Stomach (tissue), 4 donors: ENCODE results near the gene LRP1.

Source experiments
- EP300 ChIP-seq: sonication (generic); formaldehyde crosslinking; IDR thresholded peaks from one replicate; pipeline ENCODE4 v1.6.1; 2017; ENCODE audit warnings: antibody characterized with exemption
- POLR2A ChIP-seq, 4 donors: fragments of 450-650 bp; IDR thresholded peaks; one replicate each; pipeline ENCODE4 v1.6.1; 2016; ENCODE audit warnings: antibody characterized with exemption in 4 of 4, control low read depth in 2 of 4, mild to moderate bottlenecking in 1 of 4, moderate library complexity in 1 of 4
- POLR2AphosphoS5 ChIP-seq, 3 donors: sonication (generic); formaldehyde crosslinking; IDR thresholded peaks; one replicate each; pipeline ENCODE4 v1.6.1; 2016; ENCODE audit warnings: antibody characterized with exemption in 3 of 3
- TF ChIP-seq, protein P1 (sequence below), 7 experiments: fragments of 450-650 bp in 4 of 7; fragments of 200-600 bp in 3 of 7; sonication (generic) in 3 of 7; IDR thresholded peaks; one replicate each; pipeline ENCODE4 v1.5.1; 2016 to 2019; ENCODE audit warnings: antibody characterized with exemption in 7 of 7, control low read depth in 2 of 7, mild to moderate bottlenecking in 1 of 7

DNA sequence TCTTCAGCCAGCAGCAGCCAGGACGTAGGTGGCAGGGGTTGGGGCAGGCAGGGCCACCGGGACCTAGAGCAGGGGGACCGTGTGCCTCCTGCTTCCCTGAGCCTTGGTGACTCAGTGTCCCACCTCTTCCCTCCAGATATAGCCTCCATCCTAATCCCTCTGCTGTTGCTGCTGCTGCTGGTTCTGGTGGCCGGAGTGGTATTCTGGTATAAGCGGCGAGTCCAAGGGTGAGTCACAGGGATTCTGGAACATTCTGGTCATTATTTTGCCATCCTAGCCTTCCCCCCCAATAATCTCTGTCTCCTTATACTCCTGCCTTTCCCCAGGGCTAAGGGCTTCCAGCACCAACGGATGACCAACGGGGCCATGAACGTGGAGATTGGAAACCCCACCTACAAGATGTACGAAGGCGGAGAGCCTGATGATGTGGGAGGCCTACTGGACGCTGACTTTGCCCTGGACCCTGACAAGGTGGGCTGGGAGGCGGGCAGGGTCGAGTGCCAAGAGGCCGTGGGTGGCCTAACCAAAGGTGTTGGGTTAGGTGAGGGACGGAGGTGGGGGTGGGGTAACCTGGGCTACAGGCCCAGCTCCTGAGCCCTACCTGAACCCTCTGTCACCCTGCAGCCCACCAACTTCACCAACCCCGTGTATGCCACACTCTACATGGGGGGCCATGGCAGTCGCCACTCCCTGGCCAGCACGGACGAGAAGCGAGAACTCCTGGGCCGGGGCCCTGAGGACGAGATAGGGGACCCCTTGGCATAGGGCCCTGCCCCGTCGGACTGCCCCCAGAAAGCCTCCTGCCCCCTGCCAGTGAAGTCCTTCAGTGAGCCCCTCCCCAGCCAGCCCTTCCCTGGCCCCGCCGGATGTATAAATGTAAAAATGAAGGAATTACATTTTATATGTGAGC, 83.8 kb downstream of the LRP1 start:
- TF ChIP-seq, protein P1, sequence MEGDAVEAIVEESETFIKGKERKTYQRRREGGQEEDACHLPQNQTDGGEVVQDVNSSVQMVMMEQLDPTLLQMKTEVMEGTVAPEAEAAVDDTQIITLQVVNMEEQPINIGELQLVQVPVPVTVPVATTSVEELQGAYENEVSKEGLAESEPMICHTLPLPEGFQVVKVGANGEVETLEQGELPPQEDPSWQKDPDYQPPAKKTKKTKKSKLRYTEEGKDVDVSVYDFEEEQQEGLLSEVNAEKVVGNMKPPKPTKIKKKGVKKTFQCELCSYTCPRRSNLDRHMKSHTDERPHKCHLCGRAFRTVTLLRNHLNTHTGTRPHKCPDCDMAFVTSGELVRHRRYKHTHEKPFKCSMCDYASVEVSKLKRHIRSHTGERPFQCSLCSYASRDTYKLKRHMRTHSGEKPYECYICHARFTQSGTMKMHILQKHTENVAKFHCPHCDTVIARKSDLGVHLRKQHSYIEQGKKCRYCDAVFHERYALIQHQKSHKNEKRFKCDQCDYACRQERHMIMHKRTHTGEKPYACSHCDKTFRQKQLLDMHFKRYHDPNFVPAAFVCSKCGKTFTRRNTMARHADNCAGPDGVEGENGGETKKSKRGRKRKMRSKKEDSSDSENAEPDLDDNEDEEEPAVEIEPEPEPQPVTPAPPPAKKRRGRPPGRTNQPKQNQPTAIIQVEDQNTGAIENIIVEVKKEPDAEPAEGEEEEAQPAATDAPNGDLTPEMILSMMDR (IDR thresholded peaks at IDR 0.05): no peak
- TF ChIP-seq POLR2A (IDR thresholded peaks at IDR 0.05) (no peak), POLR2AphosphoS5 (IDR thresholded peaks at IDR 0.05) (no peak), EP300 (no peak)
